Vagina (tissue), 2 donors: ENCODE data around the gene BPTF. TPM values are rescaled to one million over a fixed set of nuclear protein-coding genes. Genes with fewer than 3 reads are reported as not detected.
"Not testable (repeated sequence)": the region's sequence is repeated elsewhere in the genome, so short reads cannot be mapped to it uniquely, and the experiment has no call there.

Experiments used
- DNase-seq, 2 donors: peaks; one replicate each; pipeline ENCODE4 v3.0.0-alpha.2; 2017; ENCODE audit errors: extremely low spot score in 2 of 2
- H3K27ac ChIP-seq: fragments of 200-600 bp; sonication (generic); one replicate; pipeline ENCODE4 v1.5.1; 2019
- H3K27me3 ChIP-seq: fragments of 200-600 bp; sonication (generic); one replicate; pipeline ENCODE4 v1.5.1; 2019
- H3K36me3 ChIP-seq, 2 donors: fragments of 200-600 bp; sonication (generic); one replicate each; pipeline ENCODE4 v1.5.1; 2017 to 2019
- H3K4me1 ChIP-seq: fragments of 200-600 bp; sonication (generic); one replicate; pipeline ENCODE4 v1.5.1; 2019
- H3K4me3 ChIP-seq, 2 donors: fragments of 200-600 bp; sonication (generic); 1 replicate in 1 of 2; 2 replicates in 1 of 2; pipeline ENCODE4 v1.5.1; 2016 to 2019
- H3K9me3 ChIP-seq: fragments of 200-600 bp; sonication (generic); one replicate; pipeline ENCODE4 v1.5.1; 2019
- POLR2A ChIP-seq, 2 donors: fragments of 450-650 bp; IDR thresholded peaks; one replicate each; pipeline ENCODE4 v1.6.1; 2017; ENCODE audit warnings: antibody characterized with exemption in 2 of 2, mild to moderate bottlenecking in 2 of 2, moderate library complexity in 2 of 2
- POLR2AphosphoS5 ChIP-seq, 2 donors: sonication (generic); formaldehyde crosslinking; IDR thresholded peaks; one replicate each; pipeline ENCODE4 v1.9.0; 2017; ENCODE audit warnings: antibody characterized with exemption in 2 of 2, mild to moderate bottlenecking in 2 of 2, low read depth in 1 of 2; ENCODE audit not compliant: insufficient read depth in 1 of 2
- intact Hi-C: fragments of 100-400 bp; cut with DNase I; formaldehyde crosslinking; loops from one replicate; pipeline ENCODE4 v1.15.1; 2023
- total RNA-seq: library from RNA; depleted of rRNA; stranded (reverse); fragments of >200 nt; gene quantifications from one replicate; pipeline ENCODE4 v1.2.3, GENCODE V29; 2016
- TF ChIP-seq, protein P1 (sequence below), 3 experiments: fragments of 450-650 bp in 2 of 3; fragments of 200-600 bp in 1 of 3; sonication (generic) in 1 of 3; IDR thresholded peaks; one replicate each; pipeline ENCODE4 v1.5.1; 2017 to 2019; ENCODE audit warnings: antibody characterized with exemption in 3 of 3, mild to moderate bottlenecking in 2 of 3, moderate library complexity in 2 of 3

Gene BPTF
- total RNA-seq, 1 donor from 2014 or later, result 146 TPM

- no peaks in the 10 kb centered on the region for H3K9me3 ChIP-seq
- no peak for DNase-seq
- no peak overlapping the region for H3K27ac ChIP-seq
- no peaks in the 10 kb centered on the region for H3K4me1 ChIP-seq
- H3K36me3 ChIP-seq, result peaks cover 0 to 61% of the 10 kb centered on the region in 2 donors
- H3K27me3 ChIP-seq, result no peaks in the 10 kb centered on the region
- no peak overlapping the region for H3K4me3 ChIP-seq
- TF ChIP-seq POLR2A (IDR thresholded peaks at IDR 0.05), result no peak
- TF ChIP-seq, protein P1, sequence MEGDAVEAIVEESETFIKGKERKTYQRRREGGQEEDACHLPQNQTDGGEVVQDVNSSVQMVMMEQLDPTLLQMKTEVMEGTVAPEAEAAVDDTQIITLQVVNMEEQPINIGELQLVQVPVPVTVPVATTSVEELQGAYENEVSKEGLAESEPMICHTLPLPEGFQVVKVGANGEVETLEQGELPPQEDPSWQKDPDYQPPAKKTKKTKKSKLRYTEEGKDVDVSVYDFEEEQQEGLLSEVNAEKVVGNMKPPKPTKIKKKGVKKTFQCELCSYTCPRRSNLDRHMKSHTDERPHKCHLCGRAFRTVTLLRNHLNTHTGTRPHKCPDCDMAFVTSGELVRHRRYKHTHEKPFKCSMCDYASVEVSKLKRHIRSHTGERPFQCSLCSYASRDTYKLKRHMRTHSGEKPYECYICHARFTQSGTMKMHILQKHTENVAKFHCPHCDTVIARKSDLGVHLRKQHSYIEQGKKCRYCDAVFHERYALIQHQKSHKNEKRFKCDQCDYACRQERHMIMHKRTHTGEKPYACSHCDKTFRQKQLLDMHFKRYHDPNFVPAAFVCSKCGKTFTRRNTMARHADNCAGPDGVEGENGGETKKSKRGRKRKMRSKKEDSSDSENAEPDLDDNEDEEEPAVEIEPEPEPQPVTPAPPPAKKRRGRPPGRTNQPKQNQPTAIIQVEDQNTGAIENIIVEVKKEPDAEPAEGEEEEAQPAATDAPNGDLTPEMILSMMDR (IDR thresholded peaks at IDR 0.05), result no peak
- TF ChIP-seq POLR2AphosphoS5 (IDR thresholded peaks at IDR 0.05; ENCODE audit: insufficient read depth in 1 of 2, low read depth in 1 of 2), result no peak
- intact Hi-C loops, result no loop called here
Measured at GRCh38 chr17:67950945-67951344, 125.6 kb downstream of the BPTF start.

DNA sequence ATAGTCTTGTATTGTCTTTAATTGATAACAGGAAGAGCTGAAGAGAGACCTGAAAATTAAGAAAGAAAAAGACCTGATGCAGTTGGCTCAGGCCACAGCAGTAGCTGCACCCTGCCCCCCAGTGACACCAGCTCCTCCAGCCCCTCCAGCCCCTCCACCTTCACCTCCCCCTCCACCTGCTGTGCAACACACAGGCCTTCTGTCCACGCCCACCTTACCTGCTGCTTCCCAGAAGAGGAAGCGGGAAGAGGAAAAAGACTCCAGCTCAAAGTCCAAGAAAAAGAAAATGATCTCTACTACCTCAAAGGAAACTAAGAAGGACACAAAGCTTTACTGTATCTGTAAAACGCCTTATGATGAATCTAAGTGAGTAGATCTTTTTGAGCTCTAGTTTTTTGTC lies 134.2 kb downstream of the BPTF start:
- intact Hi-C loops, result no loop called here
- Histone ChIP-seq H3K9me3 (no peaks in the 10 kb centered on the region), H3K36me3 (peaks cover 0 to 14% of the 10 kb centered on the region in 2 donors), H3K27me3 (no peaks in the 10 kb centered on the region), H3K4me1 (no peaks in the 10 kb centered on the region), H3K27ac (no peak overlapping the region), H3K4me3 (no peak overlapping the region)
- TF ChIP-seq POLR2A (IDR thresholded peaks at IDR 0.05), result no peak
- TF ChIP-seq POLR2AphosphoS5 (IDR thresholded peaks at IDR 0.05; ENCODE audit: insufficient read depth in 1 of 2, low read depth in 1 of 2), result no peak
- TF ChIP-seq, protein P1 (IDR thresholded peaks at IDR 0.05), result no peak
- DNase-seq, result no peak

DNA sequence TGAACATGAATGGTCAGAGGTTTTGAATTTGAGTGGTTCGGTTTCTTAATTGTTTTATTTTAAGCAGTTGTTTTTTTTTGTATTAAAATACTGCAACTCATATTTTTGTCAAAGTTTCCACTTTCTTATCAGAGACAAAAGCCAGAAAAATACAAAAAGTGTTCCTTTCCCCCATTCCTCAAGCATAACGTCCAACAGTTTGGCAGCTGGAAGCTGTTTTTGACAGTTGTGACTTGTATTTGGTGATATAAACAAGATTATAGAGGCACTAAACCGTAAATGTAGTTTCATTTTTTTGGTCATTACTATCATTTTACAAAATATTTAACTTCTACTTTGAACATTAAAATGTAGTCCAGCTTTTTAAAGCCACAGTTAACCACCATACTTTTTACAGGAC lies 135.0 kb downstream of the BPTF start:
- H3K27me3 ChIP-seq, DNase-seq, H3K4me3 ChIP-seq, H3K4me1 ChIP-seq, H3K27ac ChIP-seq, H3K9me3 ChIP-seq: not testable (repeated sequence)
- H3K36me3 ChIP-seq, result peaks cover 0 to 17% of the 10 kb centered on the region in 2 donors
- intact Hi-C loops, result loop anchor here (10.0 kb wide), 1 partner anchor 245 kb away; no protein-coding TSS in a partner anchor

GRCh38 chr17:67962156-67962555 lies 136.9 kb downstream of the BPTF start:
- H3K4me3 ChIP-seq, H3K9me3 ChIP-seq, H3K27me3 ChIP-seq, DNase-seq, H3K4me1 ChIP-seq, H3K27ac ChIP-seq: not testable (repeated sequence)
- intact Hi-C loops, result loop anchor here (10.0 kb wide), 1 partner anchor 243 kb away; no protein-coding TSS in a partner anchor
- peaks cover 0 to 31% of the 10 kb centered on the region in 2 donors for H3K36me3 ChIP-seq

GRCh38 chr17:67963145-67963572 lies 137.9 kb downstream of the BPTF start:
- not testable (repeated sequence) for H3K27ac ChIP-seq

DNA sequence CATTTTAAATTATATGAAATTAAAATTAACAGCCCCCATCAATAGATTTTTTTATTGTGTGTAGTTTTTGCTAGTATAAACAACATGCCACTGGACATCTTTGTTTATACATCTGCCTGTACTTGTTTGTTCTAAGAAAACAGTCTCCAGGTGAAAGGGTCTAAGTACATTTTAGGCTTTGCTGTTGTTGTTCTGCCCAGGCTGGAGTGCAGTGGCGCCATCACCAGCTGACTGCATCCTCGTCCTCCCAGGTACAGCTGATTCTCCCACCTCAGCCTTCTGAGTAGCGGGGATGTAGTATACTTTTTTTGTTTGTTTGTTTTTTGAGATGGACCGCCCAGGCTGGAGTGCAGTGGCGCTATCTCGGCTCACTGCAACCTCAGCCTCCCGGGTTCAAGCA lies 145.5 kb downstream of the BPTF start:
- Histone ChIP-seq H3K27ac (no peak overlapping the region), H3K36me3 (peaks cover 0 to 42% of the 10 kb centered on the region in 2 donors), H3K27me3 (no peaks in the 10 kb centered on the region), H3K9me3 (no peaks in the 10 kb centered on the region), H3K4me3 (no peak overlapping the region), H3K4me1 (no peaks in the 10 kb centered on the region)
- no peak for DNase-seq
- no peak for TF ChIP-seq POLR2A (IDR thresholded peaks at IDR 0.05)
- TF ChIP-seq POLR2AphosphoS5 (IDR thresholded peaks at IDR 0.05; ENCODE audit: insufficient read depth in 1 of 2, low read depth in 1 of 2), result no peak
- TF ChIP-seq, protein P1 (IDR thresholded peaks at IDR 0.05), result no peak
- intact Hi-C loops, result no loop called here

More at GRCh38 chr17:67963145-67963572, 137.9 kb downstream of the BPTF start:
- intact Hi-C loops, result loop anchor here (10.0 kb wide), 1 partner anchor 242 kb away; no protein-coding TSS in a partner anchor
- peak in 1 of 2 donors; percentile 44 for TF ChIP-seq POLR2AphosphoS5 (IDR thresholded peaks at IDR 0.05; ENCODE audit: insufficient read depth in 1 of 2, low read depth in 1 of 2)
- TF ChIP-seq, protein P1 (IDR thresholded peaks at IDR 0.05), result peak; percentile 42 to 75 (median 70)
- not testable (repeated sequence) for H3K4me1 ChIP-seq, H3K4me3 ChIP-seq, DNase-seq, H3K9me3 ChIP-seq, H3K27me3 ChIP-seq
- H3K36me3 ChIP-seq, result peaks cover 0 to 34% of the 10 kb centered on the region in 2 donors
